Caco-2 (cell line): ENCODE results near the gene HOXB4. TPM values are rescaled to one million over a fixed set of nuclear protein-coding genes. Genes with fewer than 3 reads are reported as not detected.
A peak's percentile ranks its signal among the peaks of the same experiment; 100 is the strongest.

Source experiments
- BruUV-seq: library from RNA; stranded (reverse); fragments of 400-500 nt; replicated peaks from 2 replicates; lab custom pipeline; 2021; lab: Mats Ljungman, UMichigan
- CTCF ChIA-PET: fragments of 300-600 bp; sonication (Branson Sonifier 250); formaldehyde crosslinking; loops from one replicate; lab custom pipeline; 2022; ENCODE audit warnings: antibody characterized with exemption; lab: Charles Lee
- POLR2A ChIA-PET: fragments of 300-600 bp; sonication (Branson Sonifier 250); formaldehyde crosslinking; loops from one replicate; lab custom pipeline; 2022; ENCODE audit warnings: antibody characterized with exemption; lab: Charles Lee
- DNase-seq, 2 experiments: peaks; one replicate each; pipeline versions ENCODE4 v3.0.0 to v3.0.0-alpha.2; 2020 to 2022
- H3K27me3 ChIP-seq: replicated peaks from 2 replicates; pipeline ENCODE4 v1.6.0; 2011; ENCODE audit warnings: low read length; ENCODE audit not compliant: control insufficient read depth, insufficient read depth
- H3K36me3 ChIP-seq: 2 replicates; pipeline ENCODE4 v1.5.1; 2011; ENCODE audit warnings: low read length; ENCODE audit not compliant: control insufficient read depth, insufficient read depth
- H3K4me1 ChIP-seq: fragments of 250-450 bp; sonication (Bioruptor Pico); 2 replicates; pipeline ENCODE4 v1.5.1; 2020; ENCODE audit warnings: mild to moderate bottlenecking
- H3K4me3 ChIP-seq: 2 replicates; pipeline ENCODE4 v1.5.1; 2011; ENCODE audit warnings: low read depth, mild to moderate bottlenecking, control low read depth, low read length
- H3K9me3 ChIP-seq: fragments of 250-450 bp; sonication (Bioruptor Pico); 2 replicates; pipeline ENCODE4 v1.5.1; 2020; ENCODE audit warnings: mild to moderate bottlenecking, moderate library complexity
- H3K27ac Mint-ChIP-seq: one replicate; pipeline ENCODE4 v1.8.0; 2022; ENCODE audit warnings: mixed read lengths; ENCODE audit not compliant: unreplicated experiment
- H3K27me3 Mint-ChIP-seq: one replicate; pipeline ENCODE4 v1.8.0; 2022; ENCODE audit warnings: mixed read lengths; ENCODE audit not compliant: insufficient read depth, unreplicated experiment
- H3K36me3 Mint-ChIP-seq: one replicate; pipeline ENCODE4 v1.8.0; 2022; ENCODE audit warnings: mild to moderate bottlenecking, mixed read lengths; ENCODE audit not compliant: insufficient read depth, unreplicated experiment
- H3K4me1 Mint-ChIP-seq: one replicate; pipeline ENCODE4 v1.8.0; 2022; ENCODE audit warnings: low read depth, mixed read lengths; ENCODE audit not compliant: unreplicated experiment
- H3K4me3 Mint-ChIP-seq: one replicate; pipeline ENCODE4 v1.8.0; 2022; ENCODE audit warnings: mild to moderate bottlenecking, moderate library complexity, mixed read lengths; ENCODE audit not compliant: unreplicated experiment
- H3K9me3 Mint-ChIP-seq: one replicate; pipeline ENCODE4 v1.8.0; 2022; ENCODE audit warnings: mixed read lengths; ENCODE audit not compliant: unreplicated experiment
- intact Hi-C: fragments of 100-400 bp; cut with micrococcal nuclease; formaldehyde crosslinking; loops from one replicate; pipeline ENCODE4 v1.10.0; 2022; ENCODE audit not compliant: unreplicated experiment
- total RNA-seq: library from RNA; stranded (reverse); gene quantifications from 2 replicates; pipeline ENCODE4 v1.2.3, GENCODE V29; 2022
- TF ChIP-seq, protein P1 (sequence below), 2 experiments: fragments of 200-600 bp in 1 of 2; IDR thresholded peaks; 1 replicate in 1 of 2; 2 replicates in 1 of 2; pipeline versions ENCODE4 v1.5.1 to v1.8.0; 2011 to 2022; ENCODE audit warnings: antibody characterized with exemption in 1 of 2, control low read depth in 1 of 2, inconsistent platforms in 1 of 2, low read depth in 1 of 2, low read length in 1 of 2, mild to moderate bottlenecking in 1 of 2, moderate library complexity in 1 of 2; ENCODE audit not compliant: insufficient read depth in 1 of 2, severe bottlenecking in 1 of 2, unreplicated experiment in 1 of 2

HOXB4 gene
- total RNA-seq, 1 experiment from 2014 or later, result 3.4 TPM

DNA sequence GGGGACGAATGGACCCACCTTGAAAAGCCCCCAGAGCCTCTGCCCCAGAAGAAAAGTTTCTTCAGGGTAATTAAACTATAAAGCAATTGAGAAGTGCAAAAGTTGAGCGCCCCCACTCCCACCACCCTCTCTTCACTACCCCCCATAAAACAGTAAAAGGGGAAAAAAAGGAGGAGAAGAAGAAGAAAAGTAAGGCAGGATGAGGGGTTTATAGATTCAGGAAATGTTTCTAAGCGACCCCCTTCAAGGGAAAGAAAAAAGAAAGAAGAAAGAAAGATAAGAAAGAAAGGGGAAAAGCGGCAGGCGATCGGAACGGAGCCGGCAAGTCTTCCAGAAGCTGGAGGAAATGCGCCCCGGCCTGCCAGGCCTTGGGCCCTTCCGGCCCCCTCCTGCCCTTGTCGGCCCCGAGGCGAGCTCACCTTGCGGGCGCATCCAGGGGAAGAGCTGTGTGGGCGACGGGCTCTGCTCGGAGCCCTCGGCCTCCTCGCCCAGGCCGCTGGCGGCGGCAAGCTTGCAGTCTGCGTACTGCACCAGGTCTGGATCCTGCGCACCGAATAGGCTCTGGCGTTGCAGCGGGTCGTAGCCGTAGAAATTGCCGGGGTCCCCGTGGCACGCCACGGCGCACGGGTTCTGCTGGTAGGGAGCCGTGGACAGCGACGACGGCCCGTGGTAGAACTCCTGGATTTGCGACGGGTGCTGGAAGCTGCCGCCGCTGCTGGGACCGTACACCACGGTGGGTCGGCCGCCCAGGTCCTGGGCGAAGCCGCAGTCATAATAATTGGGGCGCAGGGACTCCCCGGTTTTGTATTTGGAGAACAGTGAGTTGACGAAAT lies 35.9 kb upstream of the HOXB4 start:
- H3K4me3 ChIP-seq, result peak overlapping the region; percentile 6; the same call in 1 of the 2 replicates
- BruUV-seq, result no TSS peak
- H3K27me3 ChIP-seq, result peaks cover 15% of the 10 kb centered on the region
- intact Hi-C loops, result loop anchor here (1.0 to 2.0 kb wide), 2 partner anchors 116 to 461 kb away; no protein-coding TSS in a partner anchor
- POLR2A ChIA-PET, result interaction anchor here (0.5 kb wide), 1 partner anchor 990 kb away, joined by 7 read pairs; no protein-coding TSS in a partner anchor
- Mint-ChIP-seq H3K4me1 (peaks cover 45% of the 10 kb centered on the region), H3K36me3 (peaks cover 16% of the 10 kb centered on the region), H3K9me3 (no peaks in the 10 kb centered on the region), H3K27ac (no peak overlapping the region), H3K4me3 (peak overlapping the region; percentile 86), H3K27me3 (peaks cover 52% of the 10 kb centered on the region)
- peaks cover 13% of the 10 kb centered on the region for H3K4me1 ChIP-seq
- CTCF ChIA-PET, result interaction anchor here (0.6 to 1.4 kb wide), 14 partner anchors 12 to 485 kb away, joined by 3 to 28 read pairs (median 5); partner anchors contain the start of genes ATP5MC1 and HOXB9
- H3K36me3 ChIP-seq, result no peaks in the 10 kb centered on the region
- no peak for DNase-seq
- no peaks in the 10 kb centered on the region for H3K9me3 ChIP-seq
- TF ChIP-seq, protein P1, sequence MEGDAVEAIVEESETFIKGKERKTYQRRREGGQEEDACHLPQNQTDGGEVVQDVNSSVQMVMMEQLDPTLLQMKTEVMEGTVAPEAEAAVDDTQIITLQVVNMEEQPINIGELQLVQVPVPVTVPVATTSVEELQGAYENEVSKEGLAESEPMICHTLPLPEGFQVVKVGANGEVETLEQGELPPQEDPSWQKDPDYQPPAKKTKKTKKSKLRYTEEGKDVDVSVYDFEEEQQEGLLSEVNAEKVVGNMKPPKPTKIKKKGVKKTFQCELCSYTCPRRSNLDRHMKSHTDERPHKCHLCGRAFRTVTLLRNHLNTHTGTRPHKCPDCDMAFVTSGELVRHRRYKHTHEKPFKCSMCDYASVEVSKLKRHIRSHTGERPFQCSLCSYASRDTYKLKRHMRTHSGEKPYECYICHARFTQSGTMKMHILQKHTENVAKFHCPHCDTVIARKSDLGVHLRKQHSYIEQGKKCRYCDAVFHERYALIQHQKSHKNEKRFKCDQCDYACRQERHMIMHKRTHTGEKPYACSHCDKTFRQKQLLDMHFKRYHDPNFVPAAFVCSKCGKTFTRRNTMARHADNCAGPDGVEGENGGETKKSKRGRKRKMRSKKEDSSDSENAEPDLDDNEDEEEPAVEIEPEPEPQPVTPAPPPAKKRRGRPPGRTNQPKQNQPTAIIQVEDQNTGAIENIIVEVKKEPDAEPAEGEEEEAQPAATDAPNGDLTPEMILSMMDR (IDR thresholded peaks at IDR 0.05; ENCODE audit: insufficient read depth in 1 of 2, low read depth in 1 of 2, low read length in 1 of 2, severe bottlenecking in 1 of 2, unreplicated experiment in 1 of 2), result no peak

DNA sequence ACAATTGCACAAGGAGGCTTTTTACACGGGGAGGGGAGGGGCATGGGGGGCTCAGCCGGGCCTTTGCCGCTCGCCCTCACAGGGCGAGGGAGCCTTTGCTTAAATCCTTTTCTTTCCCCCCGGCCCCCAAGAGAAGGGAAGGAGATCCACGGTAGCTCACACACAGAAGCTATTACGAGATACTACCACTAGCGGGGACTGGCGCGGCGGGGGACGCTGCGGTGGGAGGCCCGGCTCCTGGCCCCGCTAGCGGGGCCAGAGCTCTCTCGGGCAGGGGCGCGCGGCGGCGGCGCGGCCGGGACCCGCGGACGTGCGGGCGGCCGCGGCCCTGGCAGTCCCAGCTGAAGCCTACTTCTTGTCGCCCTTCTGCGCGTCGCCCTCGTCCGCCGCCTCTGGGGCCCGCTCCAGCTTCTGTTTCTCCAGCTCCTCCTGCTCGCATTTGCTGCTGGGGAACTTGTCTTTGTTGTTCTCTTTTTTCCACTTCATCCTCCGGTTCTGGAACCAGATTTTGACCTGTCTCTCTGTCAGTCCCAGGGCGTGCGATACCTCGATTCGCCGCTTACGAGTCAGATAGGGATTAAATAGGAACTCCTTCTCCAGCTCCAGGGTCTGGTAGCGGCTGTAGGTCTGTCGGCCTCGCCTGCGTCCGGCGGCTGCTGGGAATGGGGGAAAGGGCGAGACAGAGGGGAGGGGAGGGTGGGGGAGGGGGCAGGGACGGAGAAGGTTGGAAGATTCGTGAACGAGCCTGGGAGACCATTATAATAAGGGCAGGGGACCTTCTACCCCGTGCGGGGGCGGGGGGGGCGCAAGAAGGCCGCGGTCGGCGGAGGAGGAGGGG lies 34.9 kb upstream of the HOXB4 start:
- ChIA-PET CTCF (interaction anchor here (0.5 to 1.4 kb wide), 36 partner anchors 9 to 981 kb away, joined by 3 to 28 read pairs (median 3); partner anchors contain the start of genes HOXB5, HOXB9 and NFE2L1), POLR2A (interaction anchor here (0.6 to 0.9 kb wide), 3 partner anchors 12 to 655 kb away, joined by 3 to 6 read pairs (median 5); partner anchors contain the start of genes NFE2L1 and PRR15L)
- H3K27me3 ChIP-seq, result peaks cover 13% of the 10 kb centered on the region
- no peaks in the 10 kb centered on the region for H3K36me3 ChIP-seq
- H3K4me1 Mint-ChIP-seq, result peaks cover 40% of the 10 kb centered on the region
- DNase-seq, result peak; percentile 79 to 82
- no TSS peak for BruUV-seq
- peaks cover 10% of the 10 kb centered on the region for H3K4me1 ChIP-seq
- peak overlapping the region; percentile 4 for H3K27ac Mint-ChIP-seq
- peak overlapping the region; percentile 86 for H3K4me3 Mint-ChIP-seq
- intact Hi-C loops, result loop anchor here (1.0 to 2.0 kb wide), 2 partner anchors 115 to 460 kb away; no protein-coding TSS in a partner anchor
- H3K4me3 ChIP-seq, result peak overlapping the region; percentile 70
- H3K9me3 Mint-ChIP-seq, result no peaks in the 10 kb centered on the region
- H3K9me3 ChIP-seq, result no peaks in the 10 kb centered on the region
- H3K36me3 Mint-ChIP-seq, result peaks cover 9% of the 10 kb centered on the region
- H3K27me3 Mint-ChIP-seq, result peaks cover 43% of the 10 kb centered on the region
- TF ChIP-seq, protein P1 (IDR thresholded peaks at IDR 0.05; ENCODE audit: insufficient read depth in 1 of 2, low read depth in 1 of 2, low read length in 1 of 2, severe bottlenecking in 1 of 2, unreplicated experiment in 1 of 2), result peak; percentile 56 to 62
